RWPE2 (cell line): ENCODE measurements around the gene AHSA1.

Experiments used
- ATAC-seq: fragments of 200-7000 bp; cut with Tn5 transposase; 3 replicates; pipeline ENCODE4 v1.9.1; 2021; ENCODE audit warnings: low read depth
- DNase-seq: peaks from one replicate; pipeline ENCODE4 v3.0.0-alpha.2; 2020; ENCODE audit warnings: low spot score
- H3K27ac ChIP-seq: fragments of 450-650 bp; 2 replicates; pipeline ENCODE4 v1.5.1; 2017; ENCODE audit warnings: mild to moderate bottlenecking; ENCODE audit not compliant: poor library complexity, severe bottlenecking
- H3K27me3 ChIP-seq: fragments of 250-450 bp; sonication (Bioruptor Pico); 2 replicates; pipeline ENCODE4 v1.5.1; 2021; ENCODE audit warnings: mild to moderate bottlenecking, moderate library complexity; ENCODE audit not compliant: insufficient read depth, poor library complexity, severe bottlenecking
- H3K36me3 ChIP-seq: fragments of 250-450 bp; sonication (Bioruptor Pico); 2 replicates; pipeline ENCODE4 v1.5.1; 2020; ENCODE audit warnings: low read depth, mild to moderate bottlenecking, moderate library complexity
- H3K4me1 ChIP-seq: fragments of 250-450 bp; sonication (Bioruptor Pico); 2 replicates; pipeline ENCODE4 v1.5.1; 2021; ENCODE audit warnings: mild to moderate bottlenecking, moderate library complexity; ENCODE audit not compliant: insufficient read depth, poor library complexity, severe bottlenecking
- H3K4me3 ChIP-seq: fragments of 250-450 bp; sonication (Bioruptor Pico); 2 replicates; pipeline ENCODE4 v1.5.1; 2021; ENCODE audit warnings: mild to moderate bottlenecking, moderate library complexity; ENCODE audit not compliant: severe bottlenecking
- H3K9me3 ChIP-seq: fragments of 250-450 bp; sonication (Bioruptor Pico); 2 replicates; pipeline ENCODE4 v1.5.1; 2021; ENCODE audit warnings: mild to moderate bottlenecking, moderate library complexity; ENCODE audit not compliant: severe bottlenecking
- CTCF ChIP-seq: fragments of 450-650 bp; IDR thresholded peaks from one replicate; pipeline ENCODE4 v1.5.1; 2017; ENCODE audit warnings: mild to moderate bottlenecking, moderate library complexity; ENCODE audit not compliant: poor library complexity, severe bottlenecking

The AHSA1 gene

GRCh38 chr14:77498120-77498979 is 40.5 kb downstream of the AHSA1 start, which contains the start of gene ISM2:
Gene ISM2, minus strand, starts transcription at chr14:77498816. Its CDS starts 23 bp downstream, at chr14:77498793.
- Histone ChIP-seq H3K27me3 (peaks cover 25% of the 10 kb centered on the region), H3K27ac (no peak within 1 kb of the TSS), H3K4me3 (peak within 1 kb of the TSS; percentile 33), H3K4me1 (no peaks in the 10 kb centered on the region), H3K9me3 (no peaks in the 10 kb centered on the region), H3K36me3 (peaks cover 3% of the 10 kb centered on the region; the same call in 1 of the 2 replicates)
- no peak for TF ChIP-seq CTCF
- DNase-seq: peak; percentile 70
- ATAC-seq: peak; percentile 87

GRCh38 chr14:77498984-77499527 is 41.2 kb downstream of the AHSA1 start:
- ATAC-seq: peak; percentile 39
- Histone ChIP-seq H3K36me3 (peaks cover 3% of the 10 kb centered on the region; the same call in 1 of the 2 replicates), H3K4me3 (peak overlapping the region; percentile 33), H3K9me3 (no peaks in the 10 kb centered on the region), H3K4me1 (no peaks in the 10 kb centered on the region), H3K27ac (no peak overlapping the region), H3K27me3 (peaks cover 25% of the 10 kb centered on the region)
- TF ChIP-seq CTCF: no peak
- DNase-seq: no peak

GRCh38 chr14:77502109-77502782 is 44.4 kb downstream of the AHSA1 start:
- Histone ChIP-seq H3K9me3 (no peaks in the 10 kb centered on the region), H3K27me3 (peaks cover 25% of the 10 kb centered on the region), H3K27ac (no peak overlapping the region), H3K36me3 (peaks cover 3% of the 10 kb centered on the region; the same call in 1 of the 2 replicates), H3K4me3 (no peak overlapping the region), H3K4me1 (no peaks in the 10 kb centered on the region)
- no peak for DNase-seq
- no peak for TF ChIP-seq CTCF
- no peak for ATAC-seq

- Histone ChIP-seq H3K4me1 (peaks cover 2% of the 10 kb centered on the region), H3K9me3 (no peaks in the 10 kb centered on the region), H3K27me3 (peaks cover 20% of the 10 kb centered on the region), H3K4me3 (no peak overlapping the region), H3K36me3 (peaks cover 12% of the 10 kb centered on the region; the same call in 1 of the 2 replicates), H3K27ac (no peak overlapping the region)
- ATAC-seq: no peak
- no peak for TF ChIP-seq CTCF
- no peak for DNase-seq
These were observed 45.2 kb downstream of the AHSA1 start for GRCh38 chr14:77503138-77503537.
